ENCODE results near the gene SLC6A1. TPM values are rescaled to one million over a fixed set of nuclear protein-coding genes. Genes with fewer than 3 reads are reported as not detected.

SLC6A1 gene
- total RNA-seq = 0.77 TPM
- long read RNA-seq, full-length matches to known transcripts = 3 of 3 reads
- long read RNA-seq, partial matches to known transcripts = 0 of 3 reads
- long read RNA-seq, other reads (novel, unspliced or antisense) = 0 of 3 reads

DNA sequence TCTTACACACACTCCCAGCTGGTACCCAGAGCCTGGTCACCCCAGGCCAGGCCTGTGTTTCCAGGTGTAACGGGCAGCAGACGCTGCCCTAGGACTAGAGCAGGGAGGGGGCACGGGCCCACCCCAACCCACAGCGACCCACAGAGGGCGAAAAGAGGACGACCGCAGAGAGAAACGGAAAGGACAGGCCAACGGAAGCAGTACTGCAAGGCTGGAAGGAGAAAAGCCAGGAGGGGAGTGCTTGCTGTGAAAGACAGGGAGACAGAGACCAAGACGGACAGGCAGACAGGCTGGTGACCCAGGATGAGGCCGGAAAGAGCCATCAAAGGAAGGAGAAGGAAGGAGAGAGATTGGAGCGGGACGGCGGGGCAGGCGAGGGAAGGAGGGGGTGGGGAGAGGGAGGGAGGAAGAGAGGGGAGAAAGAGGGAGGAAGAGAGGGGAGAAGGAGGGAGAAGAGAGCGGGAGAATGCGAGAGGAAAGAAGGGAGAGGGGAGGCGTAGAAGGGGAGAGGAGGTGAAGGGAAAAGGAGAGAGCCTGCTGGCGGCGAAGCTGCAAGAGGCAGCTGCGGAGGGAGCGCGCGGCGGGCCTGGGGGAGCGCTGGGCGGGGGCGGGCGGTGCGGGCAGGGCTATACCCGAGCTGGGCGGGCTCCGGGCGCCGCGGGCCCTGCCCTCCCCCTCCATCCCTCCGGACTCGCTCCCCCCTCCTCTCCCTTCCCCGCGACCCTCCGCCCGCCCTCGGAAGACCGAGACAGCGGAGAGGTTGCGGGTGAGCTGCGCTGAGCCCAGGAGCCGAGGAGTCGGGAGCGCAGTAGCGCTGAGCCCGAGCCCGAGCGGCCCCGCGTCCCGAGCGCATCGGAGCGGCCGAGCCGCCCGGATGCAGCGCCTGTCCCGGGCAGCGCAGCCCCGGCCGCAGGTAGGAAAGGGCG lies at the start of gene SLC6A1:
SLC6A1 (plus strand) TSS at position 732 of the 926 bp plus-strand sequence. CDS start 24,464 bp downstream, outside the sequence.
- no peak for TF ChIP-seq CTCF (IDR thresholded peaks at IDR 0.05; ENCODE audit: borderline replicate concordance)
- H3K4me1 ChIP-seq = peaks cover 15% of the 10 kb centered on the region
- no peaks in the 10 kb centered on the region for H3K9me3 ChIP-seq (replicated peaks)
- H3K27ac ChIP-seq (replicated peaks) = peak within 1 kb of the TSS; percentile 52
- no peaks in the 10 kb centered on the region for H3K36me3 ChIP-seq
- peaks cover 74% of the 10 kb centered on the region for H3K27me3 ChIP-seq (ENCODE audit: low read depth)
- intact Hi-C loops (cut with micrococcal nuclease) = no loop called here
- peak within 1 kb of the TSS; percentile 60 for H3K4me3 ChIP-seq
- no peak for DNase-seq

DNA sequence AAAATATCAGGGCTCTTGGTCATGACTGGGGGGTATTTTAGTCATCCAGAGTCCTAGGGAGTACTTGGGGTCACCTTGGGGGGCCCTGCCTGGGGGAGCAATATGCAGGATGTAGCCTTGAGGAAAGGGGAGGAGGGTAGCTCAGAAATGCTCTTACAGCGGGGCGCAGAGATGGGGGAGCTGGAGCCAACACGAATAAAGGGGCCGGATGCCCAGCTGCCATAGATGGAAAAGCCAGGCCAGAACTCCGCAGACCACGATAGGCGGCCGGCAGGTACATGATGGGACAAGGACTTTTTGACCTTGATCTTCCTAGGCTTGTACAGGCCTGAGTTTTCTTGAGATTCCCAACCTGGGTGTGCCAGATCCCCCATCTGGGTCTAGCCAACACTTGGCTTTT lies 47.7 kb upstream of the SLC6A1 start:
- intact Hi-C loops (cut with micrococcal nuclease) = no loop called here
- Histone ChIP-seq H3K27ac (replicated peaks) (no peak overlapping the region), H3K4me3 (no peak overlapping the region), H3K36me3 (no peaks in the 10 kb centered on the region), H3K27me3 (ENCODE audit: low read depth) (peaks cover 66% of the 10 kb centered on the region), H3K4me1 (peaks cover 8% of the 10 kb centered on the region), H3K9me3 (replicated peaks) (peaks cover 6% of the 10 kb centered on the region)
- DNase-seq = no peak
- TF ChIP-seq CTCF (IDR thresholded peaks at IDR 0.05; ENCODE audit: borderline replicate concordance) = no peak

- peak; percentile 88 for TF ChIP-seq CTCF (IDR thresholded peaks at IDR 0.05; ENCODE audit: borderline replicate concordance)
- peaks cover 9% of the 10 kb centered on the region for H3K4me1 ChIP-seq
- no peak overlapping the region for H3K27ac ChIP-seq (replicated peaks)
- peak; percentile 49 for DNase-seq
- H3K9me3 ChIP-seq (replicated peaks) = peaks cover 6% of the 10 kb centered on the region
- no peak overlapping the region for H3K4me3 ChIP-seq
- H3K27me3 ChIP-seq (ENCODE audit: low read depth) = peaks cover 62% of the 10 kb centered on the region
- no peaks in the 10 kb centered on the region for H3K36me3 ChIP-seq
- intact Hi-C loops (cut with micrococcal nuclease) = loop anchor here (2.0 kb wide), 1 partner anchor 113 kb away; no protein-coding TSS in a partner anchor
These were observed 46.8 kb upstream of the SLC6A1 start for GRCh38 chr3:10945683-10946287.

DNA sequence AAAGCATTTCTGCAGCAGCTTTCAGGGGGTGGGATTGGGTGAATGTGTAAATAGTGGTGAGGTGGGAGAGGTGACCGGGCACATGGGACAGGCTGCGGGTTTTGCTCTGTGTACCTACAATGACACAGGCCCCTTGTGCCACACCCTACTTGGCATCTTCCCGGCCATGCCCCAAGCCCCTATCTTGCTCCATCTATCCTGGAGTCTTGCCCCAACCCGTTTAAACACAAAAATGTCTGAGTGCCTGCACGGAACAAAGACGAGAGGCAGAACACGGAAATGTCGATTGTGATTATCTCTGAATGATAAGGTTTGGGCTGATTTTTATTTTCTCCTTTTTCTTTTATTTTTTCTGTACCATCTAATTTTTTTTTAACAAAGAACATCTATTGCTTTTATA lies 46.0 kb upstream of the SLC6A1 start:
- intact Hi-C loops (cut with micrococcal nuclease) = loop anchor here (2.0 kb wide), 1 partner anchor 112 kb away; no protein-coding TSS in a partner anchor
- no peak for DNase-seq
- H3K4me1 ChIP-seq = peaks cover 14% of the 10 kb centered on the region
- peaks cover 62% of the 10 kb centered on the region for H3K27me3 ChIP-seq (ENCODE audit: low read depth)
- H3K27ac ChIP-seq (replicated peaks) = no peak overlapping the region
- H3K4me3 ChIP-seq = no peak overlapping the region
- H3K36me3 ChIP-seq = no peaks in the 10 kb centered on the region
- H3K9me3 ChIP-seq (replicated peaks) = peaks cover 6% of the 10 kb centered on the region
- TF ChIP-seq CTCF (IDR thresholded peaks at IDR 0.05; ENCODE audit: borderline replicate concordance) = no peak

GRCh38 chr3:10948326-10948725 lies 44.2 kb upstream of the SLC6A1 start:
- no peak for DNase-seq
- Histone ChIP-seq H3K4me3 (no peak overlapping the region), H3K27ac (replicated peaks) (no peak overlapping the region), H3K9me3 (replicated peaks) (no peaks in the 10 kb centered on the region), H3K36me3 (no peaks in the 10 kb centered on the region), H3K4me1 (peaks cover 14% of the 10 kb centered on the region), H3K27me3 (ENCODE audit: low read depth) (peaks cover 67% of the 10 kb centered on the region)
- intact Hi-C loops (cut with micrococcal nuclease) = no loop called here
- no peak for TF ChIP-seq CTCF (IDR thresholded peaks at IDR 0.05; ENCODE audit: borderline replicate concordance)
